GM19452 (cell line): ENCODE results near the gene MALRD1.

Experiments used
- ATAC-seq: cut with Tn5 transposase; IDR thresholded peaks from one replicate; pipeline ENCODE4 v1.9.1; 2021; ENCODE audit not compliant: unreplicated experiment

MALRD1 gene

GRCh38 chr10:19107406-19107805 lies 58.8 kb downstream of the MALRD1 start:
- no peak for ATAC-seq

GRCh38 chr10:19111501-19112267 lies 63.1 kb downstream of the MALRD1 start:
- no peak for ATAC-seq

GRCh38 chr10:19117438-19117837 lies 68.8 kb downstream of the MALRD1 start:
- ATAC-seq: no peak

- no peak for ATAC-seq
These were observed 70.6 kb downstream of the MALRD1 start for GRCh38 chr10:19119191-19119590.

GRCh38 chr10:19120381-19120908 lies 71.8 kb downstream of the MALRD1 start:
- no peak for ATAC-seq

- ATAC-seq: no peak
These were observed 85.4 kb downstream of the MALRD1 start for GRCh38 chr10:19133992-19134391.

GRCh38 chr10:19142967-19143366 lies 94.4 kb downstream of the MALRD1 start:
- no peak for ATAC-seq

GRCh38 chr10:19144206-19144605 lies 95.6 kb downstream of the MALRD1 start:
- ATAC-seq: no peak

- ATAC-seq: no peak
These were observed 105.8 kb downstream of the MALRD1 start for GRCh38 chr10:19154375-19154774.

GRCh38 chr10:19158358-19158757 lies 109.8 kb downstream of the MALRD1 start:
- no peak for ATAC-seq

GRCh38 chr10:19158870-19159269 lies 110.3 kb downstream of the MALRD1 start:
- no peak for ATAC-seq

GRCh38 chr10:19164461-19164860 lies 115.9 kb downstream of the MALRD1 start:
- no peak for ATAC-seq

GRCh38 chr10:19168584-19168983 lies 120.0 kb downstream of the MALRD1 start:
- ATAC-seq: no peak

GRCh38 chr10:19169041-19169440 lies 120.4 kb downstream of the MALRD1 start:
- ATAC-seq: no peak

- no peak for ATAC-seq
These were observed 121.1 kb downstream of the MALRD1 start for GRCh38 chr10:19169684-19170083.

- ATAC-seq: no peak
These were observed 130.1 kb downstream of the MALRD1 start for GRCh38 chr10:19178675-19179074.

- no peak for ATAC-seq
These were observed 136.3 kb downstream of the MALRD1 start for GRCh38 chr10:19184891-19185290.

- ATAC-seq: no peak
These were observed 146.3 kb downstream of the MALRD1 start for GRCh38 chr10:19194866-19195265.

- no peak for ATAC-seq
These were observed 147.1 kb downstream of the MALRD1 start for GRCh38 chr10:19195698-19196097.

GRCh38 chr10:19200211-19200610 lies 151.6 kb downstream of the MALRD1 start:
- no peak for ATAC-seq

- no peak for ATAC-seq
These were observed 155.8 kb downstream of the MALRD1 start for GRCh38 chr10:19204246-19204917.

- ATAC-seq: no peak
These were observed 160.7 kb downstream of the MALRD1 start for GRCh38 chr10:19209319-19209718.
